GM21360 (cell line): ENCODE results near the gene DUT.

ENCODE experiments used
- ATAC-seq: cut with Tn5 transposase; IDR thresholded peaks from one replicate; pipeline ENCODE4 v1.9.1; 2021; ENCODE audit warnings: mild to moderate bottlenecking, moderate library complexity; ENCODE audit not compliant: unreplicated experiment

DUT gene

DNA sequence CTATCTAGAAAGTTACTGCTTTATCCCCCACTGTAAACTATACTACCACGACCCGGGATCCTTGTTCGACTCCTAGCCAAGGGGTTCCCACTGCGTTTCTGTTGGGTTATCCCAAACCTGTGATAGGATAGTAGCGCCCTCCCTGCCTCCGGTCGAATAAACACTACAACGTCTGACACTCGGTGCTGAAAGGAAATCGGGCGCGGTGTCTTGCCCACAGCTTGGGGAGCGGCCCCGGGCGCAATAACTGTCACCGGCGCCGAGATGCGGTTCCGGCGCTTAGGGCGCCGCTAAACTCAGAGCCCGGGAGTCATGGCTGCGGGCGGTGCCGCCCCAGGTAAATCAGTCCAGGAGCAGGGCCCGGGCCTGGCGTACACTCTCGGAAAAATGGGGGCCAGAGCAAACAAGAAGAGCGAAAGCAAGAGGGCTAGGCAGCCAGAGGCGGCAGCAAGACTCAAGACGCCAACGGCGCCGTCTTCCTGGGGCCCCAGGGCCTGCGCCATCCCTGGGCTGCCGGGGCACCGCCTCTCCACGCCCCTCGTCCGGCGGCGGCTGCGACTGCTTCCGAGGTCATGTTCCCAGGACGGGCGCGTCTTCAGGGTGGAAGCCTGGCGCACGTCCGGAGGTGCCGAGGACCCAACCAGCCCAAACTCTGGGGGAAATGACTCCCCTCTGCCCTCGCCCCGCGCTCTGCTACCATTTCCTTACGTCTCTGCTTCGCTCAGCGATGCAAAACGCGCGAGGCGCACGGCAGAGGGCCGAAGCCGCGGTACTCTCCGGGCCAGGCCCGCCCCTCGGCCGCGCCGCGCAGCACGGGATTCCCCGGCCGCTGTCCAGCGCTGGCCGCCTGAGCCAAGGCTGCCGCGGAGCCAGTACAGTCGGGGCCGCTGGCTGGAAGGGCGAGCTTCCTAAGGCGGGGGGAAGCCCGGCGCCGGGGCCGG is at the start of gene DUT:
Gene DUT (plus strand): TSS at position 575 of the 941 bp plus-strand sequence. CDS start 87 bp downstream, at position 662.
- peak; percentile 78 for ATAC-seq

DNA sequence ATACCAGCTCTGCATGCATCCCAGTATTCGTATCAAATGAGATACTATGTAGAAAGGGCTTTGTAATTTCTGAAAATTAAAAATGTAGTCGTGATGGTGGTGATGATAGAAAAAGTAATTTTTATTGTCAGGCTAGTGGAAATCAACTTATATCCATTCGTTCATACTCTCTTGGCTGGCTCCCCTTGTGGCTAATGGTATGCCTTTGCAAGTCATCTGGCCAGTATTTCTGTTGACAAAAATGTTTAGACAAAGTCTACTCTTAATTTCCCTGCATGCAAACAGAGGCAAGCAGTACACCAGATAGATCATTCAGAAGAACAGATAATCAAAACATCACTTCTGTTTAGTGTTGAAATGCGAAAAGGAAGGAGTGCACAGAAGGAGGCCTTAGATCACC is 49.6 kb upstream of the DUT start:
- no peak for ATAC-seq

DNA sequence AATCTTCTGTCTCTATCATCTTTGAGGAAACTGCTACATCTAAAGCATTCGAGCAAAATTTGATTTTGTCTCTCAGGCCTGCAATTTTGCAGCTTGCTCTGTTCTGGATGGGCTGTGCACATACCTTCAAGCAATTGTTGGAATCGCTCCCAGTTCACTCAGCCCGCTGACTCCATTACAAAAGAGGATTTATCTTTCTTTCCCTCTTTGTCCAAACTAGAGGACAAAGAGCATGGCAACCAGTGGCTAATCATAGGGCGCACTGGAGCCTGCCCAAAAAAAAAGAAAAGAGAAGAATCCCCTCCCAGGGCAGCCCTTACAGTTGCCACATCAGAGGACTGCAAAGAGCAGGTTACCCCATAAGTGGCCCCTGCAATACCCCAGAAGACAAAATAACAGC is 49.0 kb upstream of the DUT start:
- no peak for ATAC-seq

DNA sequence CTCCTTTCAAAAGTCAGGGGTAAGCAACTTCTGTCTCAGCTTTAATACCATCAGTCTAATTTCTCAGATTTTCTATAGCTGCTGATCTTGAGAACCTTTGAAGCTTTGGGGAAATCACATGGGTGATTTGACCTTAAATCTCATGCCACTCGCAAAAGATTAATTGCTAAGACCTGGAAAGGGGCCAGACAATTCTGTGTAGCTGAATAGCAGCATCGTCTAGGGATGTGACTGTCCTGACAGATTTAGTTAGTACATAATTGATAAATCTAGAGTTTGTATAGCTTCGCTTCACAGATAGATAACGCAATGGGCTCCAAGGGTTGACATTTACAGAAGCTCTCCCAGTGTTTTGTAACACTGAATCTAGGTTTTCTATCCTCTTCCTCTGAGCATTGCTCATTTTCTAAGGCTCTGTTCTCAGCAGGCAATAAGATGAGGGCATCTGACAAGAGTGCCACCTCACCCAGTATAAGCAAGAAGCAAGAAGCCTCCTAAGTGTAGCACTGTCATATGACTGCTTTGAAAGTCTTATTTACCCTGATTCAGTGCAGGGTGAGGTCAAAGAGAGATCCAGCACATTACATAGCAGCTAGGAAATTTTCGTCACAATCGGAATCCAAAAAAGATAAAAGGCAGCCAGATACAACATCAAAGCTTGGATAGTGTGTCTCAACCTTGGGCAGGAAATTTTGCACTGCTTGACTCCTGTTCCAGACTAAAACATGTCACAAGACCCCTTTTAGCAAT is 47.7 kb upstream of the DUT start:
- no peak for ATAC-seq

DNA sequence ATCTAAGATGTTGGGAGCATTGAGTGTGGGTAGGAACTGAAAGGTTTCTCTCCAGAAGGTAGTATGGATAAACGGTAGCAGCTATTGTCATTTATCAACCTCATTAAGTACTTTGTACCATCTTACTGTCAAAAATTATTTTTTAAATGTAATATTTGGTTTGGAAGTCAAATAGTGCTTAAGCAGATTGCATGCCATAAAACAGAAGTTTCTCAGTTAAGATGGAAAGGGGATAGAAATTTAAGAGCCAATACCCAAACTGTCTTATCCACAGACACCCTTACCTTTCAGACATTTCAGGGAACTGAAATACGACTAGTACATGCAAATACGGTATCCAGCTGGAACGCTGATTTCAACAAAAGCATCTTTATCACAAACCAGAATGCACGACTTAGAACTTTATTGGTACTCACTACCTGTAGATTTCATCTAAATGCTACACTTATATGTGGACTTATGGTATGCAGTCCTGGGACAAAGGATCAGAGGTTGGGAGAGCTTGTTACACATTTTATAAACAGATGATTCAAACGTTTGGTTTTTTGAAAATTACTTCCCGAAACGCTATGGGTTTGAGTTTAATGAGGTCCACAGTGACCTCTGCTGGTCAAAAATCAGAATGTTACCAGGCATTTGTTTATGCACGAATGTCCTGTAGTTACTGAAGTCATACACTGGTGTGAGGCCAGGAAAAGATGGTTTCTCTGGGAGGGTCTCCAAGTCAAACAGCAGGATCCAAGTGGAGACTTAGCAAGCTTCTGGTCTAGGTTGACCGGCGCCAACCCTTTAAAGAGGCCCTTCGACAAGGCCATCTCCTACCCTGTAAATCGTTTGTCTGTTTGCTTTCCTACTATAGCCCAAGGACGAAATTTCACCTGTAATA is 45.7 kb upstream of the DUT start:
- no peak for ATAC-seq

DNA sequence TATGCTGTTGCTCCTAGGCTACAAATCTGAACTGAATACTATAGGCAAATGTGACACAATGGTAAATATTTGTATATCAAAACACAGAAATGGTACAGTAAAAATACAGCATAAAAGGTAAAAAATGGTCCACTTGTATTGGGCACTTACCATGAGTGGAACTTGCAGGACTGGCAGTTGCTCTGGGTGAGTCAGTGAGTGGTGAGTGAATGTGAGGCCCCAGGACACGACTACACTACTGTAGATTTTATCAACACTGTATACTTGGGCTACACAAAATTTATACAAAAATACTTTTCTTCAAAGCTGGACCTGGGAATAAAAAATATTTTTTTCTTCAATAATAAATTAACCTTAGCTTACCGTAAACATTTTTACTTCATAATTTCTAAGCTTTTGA is 41.6 kb upstream of the DUT start:
- no peak for ATAC-seq

DNA sequence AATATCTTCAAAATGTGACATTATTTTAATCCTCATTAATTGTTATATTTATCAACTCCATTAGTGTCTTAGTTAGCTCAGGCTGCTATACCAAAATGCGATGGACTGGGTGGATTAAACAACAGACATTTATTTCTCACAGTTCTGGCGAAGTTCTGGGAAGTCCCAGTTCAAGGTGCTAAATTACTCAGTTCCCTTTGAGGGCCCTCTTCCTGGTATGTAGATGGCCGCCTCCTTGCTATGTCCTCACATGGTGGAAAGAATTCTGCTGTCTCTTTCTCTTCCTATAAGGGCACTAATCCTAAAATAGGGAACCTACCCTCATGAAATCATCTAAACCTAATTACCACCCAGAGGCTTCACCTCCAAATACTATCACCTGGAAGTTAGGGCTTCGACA is 38.8 kb upstream of the DUT start:
- no peak for ATAC-seq

DNA sequence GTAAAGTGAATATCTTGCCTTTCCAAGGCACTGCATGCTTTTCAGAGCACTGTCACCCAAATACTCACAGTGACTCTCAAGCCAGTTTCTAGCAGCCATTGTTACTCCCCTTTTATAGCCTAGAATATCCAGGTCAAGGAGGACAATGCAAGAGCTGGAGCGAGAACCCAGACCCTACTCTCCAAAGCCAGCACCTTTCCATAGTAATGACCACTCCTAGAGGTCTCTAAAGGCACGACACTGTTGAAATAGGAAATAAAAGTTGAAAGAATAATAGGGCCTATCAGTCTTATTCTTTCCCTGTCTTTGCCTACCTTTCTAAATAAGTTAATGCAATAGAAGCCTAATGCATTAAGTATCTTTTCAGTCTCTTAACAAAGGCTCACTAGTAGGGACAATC is 33.6 kb upstream of the DUT start:
- no peak for ATAC-seq

DNA sequence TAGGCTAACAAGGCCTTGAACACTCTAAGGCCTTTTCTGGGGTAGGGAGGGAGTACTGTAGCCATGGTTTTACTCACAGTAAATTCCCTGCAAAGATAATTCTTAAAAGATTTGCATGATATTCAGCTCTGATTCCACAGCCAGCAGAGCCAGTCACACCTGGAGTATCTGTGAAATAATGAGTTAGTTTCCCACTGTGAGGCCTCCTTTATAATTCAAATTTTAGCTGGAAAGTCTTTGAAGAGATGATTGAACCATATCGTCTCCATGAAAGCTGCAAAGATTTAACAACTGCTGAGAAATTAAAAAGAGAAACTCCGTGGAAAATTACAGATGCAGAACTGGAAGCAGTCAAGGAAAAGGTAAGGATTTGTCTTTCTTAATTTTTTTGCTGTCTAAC is 32.3 kb upstream of the DUT start:
- no peak for ATAC-seq

DNA sequence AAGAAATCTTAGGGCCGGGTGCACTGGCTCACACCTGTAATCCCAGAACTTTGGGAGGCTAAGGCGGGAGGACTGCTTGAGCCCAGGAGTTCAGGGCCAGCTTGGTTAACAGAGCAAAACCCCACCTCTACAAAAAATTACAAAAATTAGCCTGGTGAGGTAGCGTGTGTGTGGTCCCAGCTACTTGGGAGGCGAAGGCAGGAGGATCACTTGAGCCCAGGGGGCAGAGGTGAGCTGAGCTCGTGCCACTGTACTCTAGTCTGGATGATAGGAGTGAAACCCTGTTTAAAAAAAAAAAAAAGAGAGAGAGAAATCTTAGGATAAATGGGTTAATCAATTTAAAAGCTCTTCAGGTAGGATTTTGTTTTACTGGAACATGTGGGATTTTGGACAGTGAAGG is 31.2 kb upstream of the DUT start:
- no peak for ATAC-seq

DNA sequence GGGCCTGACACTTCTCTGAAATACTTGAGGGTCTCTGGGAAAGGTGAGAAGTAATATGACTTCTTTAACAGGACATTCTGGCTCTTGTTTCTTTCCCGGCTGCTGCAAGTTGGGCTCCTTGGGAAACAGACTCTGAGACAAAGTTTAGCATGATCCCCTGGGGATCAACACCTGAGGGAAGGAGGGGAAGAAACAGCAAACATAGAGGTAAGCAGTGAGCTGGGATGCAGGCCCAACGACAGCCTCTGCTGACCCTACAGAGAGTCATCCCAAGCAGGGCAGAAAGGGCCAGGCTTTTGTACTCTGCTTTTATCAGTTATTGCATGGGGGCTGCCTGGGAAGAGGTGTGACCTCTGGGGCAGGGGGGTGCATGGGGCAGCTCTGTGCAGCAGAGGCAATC is 26.8 kb upstream of the DUT start:
- ATAC-seq = no peak

DNA sequence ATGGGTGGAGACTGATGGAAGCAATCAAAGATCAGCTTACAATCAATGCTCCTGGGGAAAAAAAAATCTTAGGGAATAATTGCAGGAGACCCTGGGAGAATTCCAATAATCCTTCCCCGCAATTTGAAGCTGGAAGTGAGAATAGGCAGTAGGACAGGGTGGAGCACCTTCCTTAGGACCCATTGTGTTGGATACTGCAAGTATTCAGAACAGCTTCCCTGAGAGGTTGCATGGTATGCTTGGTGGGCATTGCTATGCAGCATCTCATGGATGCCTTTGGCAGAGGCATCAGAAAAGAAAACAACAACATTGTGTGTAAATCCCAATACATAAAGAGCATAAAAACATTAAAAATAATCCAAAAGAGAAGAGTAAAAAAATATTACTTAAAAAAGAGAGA is 24.6 kb upstream of the DUT start:
- ATAC-seq = no peak

DNA sequence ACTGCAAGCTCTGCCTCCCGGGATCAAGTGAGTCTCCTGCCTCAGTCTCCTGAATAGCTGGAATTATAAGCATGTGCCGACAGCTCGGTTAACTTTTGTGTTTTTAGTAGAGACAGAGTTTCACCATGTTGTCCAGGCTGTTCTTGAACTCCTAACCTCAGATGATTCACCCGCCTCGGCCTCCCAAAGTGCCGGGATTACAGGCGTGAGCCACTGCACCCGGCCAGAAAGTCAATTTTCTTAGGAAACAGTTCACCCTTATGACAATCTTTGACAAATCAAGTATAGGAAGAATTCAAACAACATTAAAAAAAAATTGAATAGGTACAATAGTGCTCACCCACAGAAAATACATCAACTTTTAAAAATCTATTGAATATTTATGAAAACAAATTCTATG is 23.6 kb upstream of the DUT start:
- no peak for ATAC-seq

DNA sequence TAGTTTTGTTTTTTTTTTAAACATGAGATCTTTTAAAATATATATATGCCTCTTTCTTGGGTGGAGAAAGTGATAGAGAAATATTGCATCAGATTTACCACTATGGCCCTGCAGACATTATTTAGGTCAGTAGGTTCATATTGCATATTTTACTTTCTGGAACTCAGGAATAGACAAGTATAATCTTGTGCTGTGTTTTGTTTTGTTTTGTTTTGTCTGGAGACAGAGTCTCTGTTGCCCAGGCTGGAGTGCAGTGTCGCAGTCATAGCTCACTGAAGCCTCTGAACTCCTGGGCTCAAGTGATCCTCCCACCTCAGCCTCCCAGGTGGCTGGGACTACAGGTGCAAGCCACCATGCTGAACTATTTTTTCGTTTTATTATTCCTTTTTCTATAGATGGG is 21.5 kb upstream of the DUT start:
- no peak for ATAC-seq

DNA sequence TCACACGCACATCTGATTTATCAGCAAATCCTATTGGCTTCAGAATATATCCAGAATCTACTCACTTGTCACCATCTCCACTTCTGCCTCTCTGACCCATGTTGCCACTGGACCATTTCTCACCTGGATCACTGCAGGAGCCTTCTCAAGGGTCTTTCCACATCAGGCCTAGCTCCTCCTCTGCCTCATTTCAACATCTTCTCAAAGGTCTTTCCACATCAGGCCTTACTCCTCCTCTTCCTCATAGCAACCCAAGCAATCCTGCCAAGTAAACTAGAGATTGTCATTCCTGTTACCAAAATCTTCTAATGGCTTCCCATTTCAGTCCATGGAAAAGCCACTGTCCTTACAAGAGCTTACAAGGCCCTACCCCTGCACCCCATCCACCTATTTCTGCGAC is 18.0 kb upstream of the DUT start:
- ATAC-seq = no peak

DNA sequence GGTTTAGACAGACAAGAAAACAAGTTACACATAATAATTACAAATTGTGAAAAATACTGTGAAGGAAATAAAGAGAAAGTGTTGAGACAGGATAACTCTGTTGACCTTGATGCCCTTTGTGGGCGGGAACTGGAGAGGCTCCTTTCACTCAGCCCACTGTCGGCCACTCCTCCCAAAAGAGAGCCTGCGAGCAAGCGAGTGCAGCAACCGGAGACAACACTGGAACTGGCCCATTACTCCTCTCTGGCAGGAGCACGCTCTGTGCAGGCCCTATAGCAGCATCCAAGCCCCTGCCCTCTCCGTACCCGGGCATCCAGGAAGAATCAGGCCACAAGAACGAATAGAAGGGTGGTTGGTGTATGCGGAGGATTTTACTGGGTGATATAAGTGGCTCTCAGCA is 16.2 kb upstream of the DUT start:
- ATAC-seq = no peak

DNA sequence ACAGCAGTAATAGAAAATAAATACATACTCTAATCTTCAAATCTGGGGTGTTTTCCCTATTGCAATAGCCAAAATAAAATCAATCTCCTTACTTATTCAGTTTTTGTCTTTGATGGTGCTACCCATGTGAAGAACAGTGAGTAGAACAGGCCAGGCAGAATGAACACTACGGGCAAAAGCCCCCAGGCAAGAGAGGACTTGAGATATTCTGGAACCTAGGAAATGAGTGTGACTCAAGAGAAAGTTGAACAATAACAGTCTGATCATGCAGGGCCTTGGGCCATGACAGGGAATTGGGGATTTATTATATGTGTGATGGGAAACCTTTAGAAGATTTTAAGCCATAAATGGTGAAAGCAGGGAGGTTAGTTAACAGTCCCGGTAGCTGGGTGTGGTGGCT is 14.0 kb upstream of the DUT start:
- no peak for ATAC-seq

DNA sequence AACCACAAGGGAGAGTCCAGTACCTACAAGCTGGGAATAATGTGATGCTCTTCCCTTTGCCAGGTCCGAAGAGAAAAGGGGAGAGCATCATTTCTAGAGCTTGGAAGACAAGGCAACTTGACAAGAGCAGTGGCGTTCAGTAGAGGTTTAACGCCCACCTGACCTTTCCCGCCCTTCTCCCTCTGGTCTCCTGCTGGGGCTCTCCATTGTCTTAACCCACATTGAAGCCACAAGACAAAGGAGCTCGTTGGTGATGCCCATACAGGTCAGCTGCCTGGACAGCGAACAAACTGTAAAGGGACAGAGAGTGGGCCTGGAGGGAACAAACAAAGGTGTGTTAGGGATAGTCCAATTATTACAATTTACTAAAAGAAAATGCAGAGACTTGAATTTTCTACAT is 13.1 kb upstream of the DUT start:
- ATAC-seq = no peak

DNA sequence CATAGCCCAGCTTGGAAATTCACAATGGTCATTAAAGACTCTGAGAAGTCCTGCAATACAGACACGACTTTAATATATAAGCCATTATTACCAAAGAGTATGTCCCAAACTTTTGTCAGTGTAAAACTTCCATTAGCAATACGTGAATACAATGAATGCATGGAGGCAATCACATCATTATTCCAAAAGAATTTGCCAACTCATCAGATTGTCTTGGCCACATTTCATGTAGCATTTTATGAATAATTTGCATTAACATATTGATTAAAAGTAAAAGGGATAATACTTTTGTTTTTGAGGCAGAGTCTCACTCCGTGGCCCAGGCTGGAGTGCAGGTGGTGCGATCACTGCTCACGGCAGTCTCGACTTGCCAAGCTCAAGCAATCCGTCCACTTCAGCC is 7.9 kb upstream of the DUT start:
- no peak for ATAC-seq

DNA sequence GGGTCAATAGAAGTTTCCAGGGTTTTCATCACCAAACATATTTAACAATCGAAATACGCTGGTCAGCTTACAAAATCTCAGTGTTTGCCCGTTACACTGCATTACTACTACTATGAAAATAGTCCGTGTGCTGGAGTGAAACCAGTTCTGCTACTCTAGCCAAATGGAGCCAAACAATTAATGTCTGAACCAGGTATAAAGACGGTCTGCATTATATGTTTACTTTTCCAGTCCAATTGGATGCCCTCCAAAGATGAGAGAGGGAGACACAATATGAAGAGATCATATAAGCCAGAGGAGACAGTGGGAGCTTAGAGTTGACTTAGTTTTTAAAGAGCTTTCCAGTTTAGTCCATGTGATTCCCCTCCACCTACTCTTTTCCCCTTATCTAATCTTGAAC is 6.3 kb upstream of the DUT start:
- ATAC-seq = no peak

DNA sequence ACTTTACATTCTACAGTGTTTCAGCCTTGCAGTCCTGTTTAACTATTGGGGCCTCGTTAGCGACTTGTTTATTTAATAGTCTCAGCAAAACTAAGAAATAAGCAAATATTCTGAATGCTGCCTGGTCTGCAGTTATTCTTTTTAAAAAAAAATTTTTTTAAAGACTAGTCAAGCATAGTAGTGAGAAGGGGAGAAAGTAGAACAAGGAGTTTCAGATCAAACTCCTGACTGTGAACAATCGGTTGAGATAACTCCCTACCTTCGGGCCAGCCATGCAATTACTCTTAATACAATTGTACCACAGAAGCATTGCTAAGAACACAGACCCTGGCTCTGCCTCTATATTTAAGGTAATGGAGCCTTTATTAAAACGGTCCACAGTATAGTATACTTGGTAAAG is 5.8 kb upstream of the DUT start:
- ATAC-seq = no peak
